Measurements from ENCODE around the gene BICC1.

The BICC1 gene

DNA sequence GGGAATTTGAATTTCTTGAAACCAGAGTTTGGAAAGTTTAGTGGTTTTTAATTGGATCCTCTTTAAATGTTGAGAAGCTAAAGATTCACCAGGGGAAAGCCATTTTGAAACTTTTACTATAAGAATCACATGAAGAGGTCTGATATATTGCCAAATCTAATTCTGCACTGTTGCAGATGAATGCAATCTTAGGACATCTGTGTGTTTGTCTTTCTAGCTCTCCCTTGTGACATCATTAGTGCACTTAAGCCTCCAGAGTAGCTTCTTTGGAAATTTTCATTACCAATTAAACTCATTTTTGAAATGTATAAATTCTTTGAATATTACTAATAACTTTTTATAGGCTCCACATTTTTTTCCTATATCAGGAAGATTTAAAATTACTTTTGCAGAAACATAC, 160.2 kb downstream of the BICC1 start:
- TF ChIP-seq TAF1 (IDR thresholded peaks at IDR 0.05; ENCODE audit: borderline replicate concordance, insufficient read depth, low read length) (no peak), SIN3A (IDR thresholded peaks at IDR 0.05; ENCODE audit: borderline replicate concordance, insufficient read depth, low read length) (no peak), FOXP2 (optimal IDR thresholded peaks at IDR 0.05; ENCODE audit: borderline replicate concordance, extremely low read depth, extremely low read length, insufficient read depth) (no peak), POLR2AphosphoS5 (IDR thresholded peaks at IDR 0.05; ENCODE audit: low read depth, low read length) (no peak)
- TF ChIP-seq, protein P1, sequence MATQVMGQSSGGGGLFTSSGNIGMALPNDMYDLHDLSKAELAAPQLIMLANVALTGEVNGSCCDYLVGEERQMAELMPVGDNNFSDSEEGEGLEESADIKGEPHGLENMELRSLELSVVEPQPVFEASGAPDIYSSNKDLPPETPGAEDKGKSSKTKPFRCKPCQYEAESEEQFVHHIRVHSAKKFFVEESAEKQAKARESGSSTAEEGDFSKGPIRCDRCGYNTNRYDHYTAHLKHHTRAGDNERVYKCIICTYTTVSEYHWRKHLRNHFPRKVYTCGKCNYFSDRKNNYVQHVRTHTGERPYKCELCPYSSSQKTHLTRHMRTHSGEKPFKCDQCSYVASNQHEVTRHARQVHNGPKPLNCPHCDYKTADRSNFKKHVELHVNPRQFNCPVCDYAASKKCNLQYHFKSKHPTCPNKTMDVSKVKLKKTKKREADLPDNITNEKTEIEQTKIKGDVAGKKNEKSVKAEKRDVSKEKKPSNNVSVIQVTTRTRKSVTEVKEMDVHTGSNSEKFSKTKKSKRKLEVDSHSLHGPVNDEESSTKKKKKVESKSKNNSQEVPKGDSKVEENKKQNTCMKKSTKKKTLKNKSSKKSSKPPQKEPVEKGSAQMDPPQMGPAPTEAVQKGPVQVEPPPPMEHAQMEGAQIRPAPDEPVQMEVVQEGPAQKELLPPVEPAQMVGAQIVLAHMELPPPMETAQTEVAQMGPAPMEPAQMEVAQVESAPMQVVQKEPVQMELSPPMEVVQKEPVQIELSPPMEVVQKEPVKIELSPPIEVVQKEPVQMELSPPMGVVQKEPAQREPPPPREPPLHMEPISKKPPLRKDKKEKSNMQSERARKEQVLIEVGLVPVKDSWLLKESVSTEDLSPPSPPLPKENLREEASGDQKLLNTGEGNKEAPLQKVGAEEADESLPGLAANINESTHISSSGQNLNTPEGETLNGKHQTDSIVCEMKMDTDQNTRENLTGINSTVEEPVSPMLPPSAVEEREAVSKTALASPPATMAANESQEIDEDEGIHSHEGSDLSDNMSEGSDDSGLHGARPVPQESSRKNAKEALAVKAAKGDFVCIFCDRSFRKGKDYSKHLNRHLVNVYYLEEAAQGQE (IDR thresholded peaks at IDR 0.05; ENCODE audit: insufficient read depth in 1 of 2, low read depth in 2 of 2, low read length in 2 of 2): no peak

DNA sequence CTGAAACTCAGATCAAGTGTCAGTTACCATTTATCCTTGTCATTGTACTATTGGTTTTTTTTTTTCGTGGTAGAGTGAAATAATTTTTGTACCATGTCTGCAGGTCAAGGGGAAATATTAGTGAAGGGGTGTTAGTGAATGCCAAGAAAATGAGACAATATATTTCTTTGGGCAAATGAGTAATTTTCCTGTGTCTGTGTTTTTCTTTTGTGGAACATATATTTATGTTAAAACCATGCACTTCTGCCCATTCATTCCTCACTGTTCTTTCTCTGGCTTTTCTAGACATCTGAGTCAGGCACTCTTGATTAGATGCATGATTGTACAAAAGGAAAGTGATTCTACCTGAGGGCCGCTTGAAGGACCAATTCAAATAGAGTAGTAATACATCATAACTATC, 161.6 kb downstream of the BICC1 start:
- TF ChIP-seq SIN3A (IDR thresholded peaks at IDR 0.05; ENCODE audit: borderline replicate concordance, insufficient read depth, low read length) (no peak), POLR2AphosphoS5 (IDR thresholded peaks at IDR 0.05; ENCODE audit: low read depth, low read length) (no peak), TAF1 (IDR thresholded peaks at IDR 0.05; ENCODE audit: borderline replicate concordance, insufficient read depth, low read length) (no peak), FOXP2 (optimal IDR thresholded peaks at IDR 0.05; ENCODE audit: borderline replicate concordance, extremely low read depth, extremely low read length, insufficient read depth) (no peak)
- TF ChIP-seq, protein P1 (IDR thresholded peaks at IDR 0.05; ENCODE audit: insufficient read depth in 1 of 2, low read depth in 2 of 2, low read length in 2 of 2): no peak

DNA sequence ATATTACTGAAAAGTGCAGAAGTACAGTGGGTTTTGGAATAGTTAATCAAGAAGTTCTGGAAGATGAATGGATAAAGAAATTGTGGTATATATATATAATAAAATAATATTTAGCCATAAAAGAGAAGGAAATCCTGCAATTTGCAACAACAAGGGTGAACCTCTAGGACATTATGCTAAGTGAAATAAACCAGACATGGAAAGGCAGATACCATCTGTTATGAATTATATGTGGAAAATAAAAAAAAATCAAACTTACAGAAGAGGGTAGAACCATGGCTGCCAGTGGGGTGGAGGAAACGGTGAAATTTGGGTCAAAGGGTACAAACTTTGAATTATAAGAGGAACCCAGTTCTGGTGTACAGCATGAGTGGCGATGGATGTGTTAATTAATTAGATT, 162.6 kb downstream of the BICC1 start:
- TF ChIP-seq TAF1 (IDR thresholded peaks at IDR 0.05; ENCODE audit: borderline replicate concordance, insufficient read depth, low read length): no peak
- no peak for TF ChIP-seq FOXP2 (optimal IDR thresholded peaks at IDR 0.05; ENCODE audit: borderline replicate concordance, extremely low read depth, extremely low read length, insufficient read depth)

- TF ChIP-seq SIN3A (IDR thresholded peaks at IDR 0.05; ENCODE audit: borderline replicate concordance, insufficient read depth, low read length) (no peak), TAF1 (IDR thresholded peaks at IDR 0.05; ENCODE audit: borderline replicate concordance, insufficient read depth, low read length) (no peak), FOXP2 (optimal IDR thresholded peaks at IDR 0.05; ENCODE audit: borderline replicate concordance, extremely low read depth, extremely low read length, insufficient read depth) (no peak), POLR2AphosphoS5 (IDR thresholded peaks at IDR 0.05; ENCODE audit: low read depth, low read length) (no peak)
- TF ChIP-seq, protein P1 (IDR thresholded peaks at IDR 0.05; ENCODE audit: insufficient read depth in 1 of 2, low read depth in 2 of 2, low read length in 2 of 2): no peak
These were observed 178.9 kb downstream of the BICC1 start for GRCh38 chr10:58691528-58691927.

- TF ChIP-seq POLR2AphosphoS5 (IDR thresholded peaks at IDR 0.05; ENCODE audit: low read depth, low read length) (no peak), FOXP2 (optimal IDR thresholded peaks at IDR 0.05; ENCODE audit: borderline replicate concordance, extremely low read depth, extremely low read length, insufficient read depth) (no peak), TAF1 (IDR thresholded peaks at IDR 0.05; ENCODE audit: borderline replicate concordance, insufficient read depth, low read length) (no peak), SIN3A (IDR thresholded peaks at IDR 0.05; ENCODE audit: borderline replicate concordance, insufficient read depth, low read length) (no peak)
- TF ChIP-seq, protein P1 (IDR thresholded peaks at IDR 0.05; ENCODE audit: insufficient read depth in 1 of 2, low read depth in 2 of 2, low read length in 2 of 2): no peak
These were observed 181.2 kb downstream of the BICC1 start for GRCh38 chr10:58693919-58694318.
